ENCODE results near the gene DHX35. TPM values are rescaled to one million over a fixed set of nuclear protein-coding genes. Genes with fewer than 3 reads are reported as not detected.

Gene DHX35
- total RNA-seq, 1 experiment from 2014 or later = 12.2 TPM

- no peak for DNase-seq (ENCODE audit: low read depth, low spot score)
- H3K4me1 ChIP-seq (ENCODE audit: control insufficient read depth, insufficient read depth, low read length) = no peaks in the 10 kb centered on the region
- H3K27ac ChIP-seq (ENCODE audit: low read length) = no peak overlapping the region
- no TSS peak for BruUV-seq (replicated peaks)
- H3K9me3 ChIP-seq (ENCODE audit: control insufficient read depth, insufficient read depth, low read depth, low read length) = no peaks in the 10 kb centered on the region
- ChIA-PET CTCF (no interaction called here), POLR2A (no interaction called here)
- no peaks in the 10 kb centered on the region for H3K27me3 ChIP-seq (ENCODE audit: control insufficient read depth, insufficient read depth, low read length)
- no peak for ATAC-seq
- in situ Hi-C loops (cut with HindIII; ENCODE audit: low pct_unique_long_range_greater_than_20kb, low sequenced_read_pairs) (no loop called here), intact Hi-C loops (cut with micrococcal nuclease; ENCODE audit: unreplicated experiment) (no loop called here)
- H3K36me3 ChIP-seq (ENCODE audit: control insufficient read depth, insufficient read depth, low read length) = peaks cover 11% of the 10 kb centered on the region; the same call in 1 of the 2 replicates
- H3K4me3 ChIP-seq (ENCODE audit: low read depth in 2 of 2, low read length in 2 of 2) = no peak overlapping the region
- TF ChIP-seq TCF7L2 (IDR thresholded peaks at IDR 0.05; ENCODE audit: low read depth, low read length) (no peak), POLR2AphosphoS5 (IDR thresholded peaks at IDR 0.05; ENCODE audit: low read depth, low read length) (no peak), SIN3A (IDR thresholded peaks at IDR 0.05; ENCODE audit: borderline replicate concordance, insufficient read depth, low read depth, low read length) (no peak), REST (IDR thresholded peaks at IDR 0.05; ENCODE audit: insufficient read depth in 1 of 2, low read depth in 2 of 2, low read length in 1 of 2) (no peak)
- TF ChIP-seq, protein P1, sequence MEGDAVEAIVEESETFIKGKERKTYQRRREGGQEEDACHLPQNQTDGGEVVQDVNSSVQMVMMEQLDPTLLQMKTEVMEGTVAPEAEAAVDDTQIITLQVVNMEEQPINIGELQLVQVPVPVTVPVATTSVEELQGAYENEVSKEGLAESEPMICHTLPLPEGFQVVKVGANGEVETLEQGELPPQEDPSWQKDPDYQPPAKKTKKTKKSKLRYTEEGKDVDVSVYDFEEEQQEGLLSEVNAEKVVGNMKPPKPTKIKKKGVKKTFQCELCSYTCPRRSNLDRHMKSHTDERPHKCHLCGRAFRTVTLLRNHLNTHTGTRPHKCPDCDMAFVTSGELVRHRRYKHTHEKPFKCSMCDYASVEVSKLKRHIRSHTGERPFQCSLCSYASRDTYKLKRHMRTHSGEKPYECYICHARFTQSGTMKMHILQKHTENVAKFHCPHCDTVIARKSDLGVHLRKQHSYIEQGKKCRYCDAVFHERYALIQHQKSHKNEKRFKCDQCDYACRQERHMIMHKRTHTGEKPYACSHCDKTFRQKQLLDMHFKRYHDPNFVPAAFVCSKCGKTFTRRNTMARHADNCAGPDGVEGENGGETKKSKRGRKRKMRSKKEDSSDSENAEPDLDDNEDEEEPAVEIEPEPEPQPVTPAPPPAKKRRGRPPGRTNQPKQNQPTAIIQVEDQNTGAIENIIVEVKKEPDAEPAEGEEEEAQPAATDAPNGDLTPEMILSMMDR (IDR thresholded peaks at IDR 0.05) = no peak
Observed at GRCh38 chr20:39013662-39014109, 51.5 kb downstream of the DHX35 start.

DNA sequence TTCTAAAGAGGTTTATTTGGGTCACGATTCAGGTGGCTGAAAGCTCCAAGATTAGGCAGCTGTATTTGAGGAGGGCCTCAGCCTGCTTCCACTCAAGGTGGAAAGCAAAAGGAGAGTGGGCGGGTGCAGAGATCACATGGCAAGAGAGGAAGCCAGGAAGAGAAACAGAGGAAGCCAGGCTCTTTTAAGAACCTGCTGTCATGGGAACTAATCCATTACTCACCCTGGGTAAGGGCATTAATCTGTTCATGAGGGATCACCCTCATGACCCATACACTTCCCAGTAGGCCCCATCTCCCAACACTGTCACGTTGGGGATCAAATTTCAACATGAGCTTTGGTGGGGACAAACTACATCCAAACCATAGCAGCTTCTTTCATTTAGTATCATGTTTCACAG, 53.9 kb downstream of the DHX35 start:
- Histone ChIP-seq H3K27me3 (ENCODE audit: control insufficient read depth, insufficient read depth, low read length) (no peaks in the 10 kb centered on the region), H3K4me1 (ENCODE audit: control insufficient read depth, insufficient read depth, low read length) (no peaks in the 10 kb centered on the region), H3K36me3 (ENCODE audit: control insufficient read depth, insufficient read depth, low read length) (peaks cover 3% of the 10 kb centered on the region), H3K4me3 (ENCODE audit: low read depth in 2 of 2, low read length in 2 of 2) (no peak overlapping the region), H3K27ac (ENCODE audit: low read length) (no peak overlapping the region), H3K9me3 (ENCODE audit: control insufficient read depth, insufficient read depth, low read depth, low read length) (no peaks in the 10 kb centered on the region)
- in situ Hi-C loops (cut with HindIII; ENCODE audit: low pct_unique_long_range_greater_than_20kb, low sequenced_read_pairs) (no loop called here), intact Hi-C loops (cut with micrococcal nuclease; ENCODE audit: unreplicated experiment) (no loop called here)
- no peak for DNase-seq (ENCODE audit: low read depth, low spot score)
- no peak for TF ChIP-seq REST (IDR thresholded peaks at IDR 0.05; ENCODE audit: insufficient read depth in 1 of 2, low read depth in 2 of 2, low read length in 1 of 2)
- no TSS peak for BruUV-seq (replicated peaks)
- CTCF ChIA-PET = no interaction called here
- no peak for ATAC-seq
- POLR2A ChIA-PET = interaction anchor here (0.6 kb wide), 1 partner anchor 14 kb away, joined by 6 read pairs; no protein-coding TSS in a partner anchor

All from Panc1 (cell line).